WERI-Rb-1 (cell line): ENCODE data around the gene VWA2.

Experiments used
- DNase-seq: peaks from one replicate; pipeline ENCODE4 v3.0.0-alpha.2; 2020
- H3K27ac ChIP-seq: fragments of 250-450 bp; sonication (Bioruptor Pico); 2 replicates; pipeline ENCODE4 v1.5.1; 2020; ENCODE audit warnings: mild to moderate bottlenecking, moderate library complexity
- H3K27me3 ChIP-seq: fragments of 250-450 bp; sonication (Bioruptor Pico); 2 replicates; pipeline ENCODE4 v1.5.1; 2021; ENCODE audit warnings: mild to moderate bottlenecking, low read depth, moderate library complexity; ENCODE audit not compliant: insufficient read depth, severe bottlenecking
- H3K36me3 ChIP-seq: fragments of 250-450 bp; sonication (Bioruptor Pico); 2 replicates; pipeline ENCODE4 v1.5.1; 2020; ENCODE audit warnings: mild to moderate bottlenecking, moderate library complexity
- H3K4me3 ChIP-seq: 2 replicates; pipeline ENCODE4 v1.5.1; 2011; ENCODE audit warnings: low read depth, mild to moderate bottlenecking, control low read depth, low read length
- H3K9me3 ChIP-seq: fragments of 250-450 bp; sonication (Bioruptor Pico); 2 replicates; pipeline ENCODE4 v1.5.1; 2021; ENCODE audit warnings: mild to moderate bottlenecking, moderate library complexity; ENCODE audit not compliant: severe bottlenecking
- TF ChIP-seq, protein P1 (sequence below): IDR thresholded peaks from 2 replicates; pipeline ENCODE4 v1.5.1; 2011; ENCODE audit warnings: low read depth, mild to moderate bottlenecking, control low read depth, inconsistent platforms, low read length

VWA2 gene

DNA sequence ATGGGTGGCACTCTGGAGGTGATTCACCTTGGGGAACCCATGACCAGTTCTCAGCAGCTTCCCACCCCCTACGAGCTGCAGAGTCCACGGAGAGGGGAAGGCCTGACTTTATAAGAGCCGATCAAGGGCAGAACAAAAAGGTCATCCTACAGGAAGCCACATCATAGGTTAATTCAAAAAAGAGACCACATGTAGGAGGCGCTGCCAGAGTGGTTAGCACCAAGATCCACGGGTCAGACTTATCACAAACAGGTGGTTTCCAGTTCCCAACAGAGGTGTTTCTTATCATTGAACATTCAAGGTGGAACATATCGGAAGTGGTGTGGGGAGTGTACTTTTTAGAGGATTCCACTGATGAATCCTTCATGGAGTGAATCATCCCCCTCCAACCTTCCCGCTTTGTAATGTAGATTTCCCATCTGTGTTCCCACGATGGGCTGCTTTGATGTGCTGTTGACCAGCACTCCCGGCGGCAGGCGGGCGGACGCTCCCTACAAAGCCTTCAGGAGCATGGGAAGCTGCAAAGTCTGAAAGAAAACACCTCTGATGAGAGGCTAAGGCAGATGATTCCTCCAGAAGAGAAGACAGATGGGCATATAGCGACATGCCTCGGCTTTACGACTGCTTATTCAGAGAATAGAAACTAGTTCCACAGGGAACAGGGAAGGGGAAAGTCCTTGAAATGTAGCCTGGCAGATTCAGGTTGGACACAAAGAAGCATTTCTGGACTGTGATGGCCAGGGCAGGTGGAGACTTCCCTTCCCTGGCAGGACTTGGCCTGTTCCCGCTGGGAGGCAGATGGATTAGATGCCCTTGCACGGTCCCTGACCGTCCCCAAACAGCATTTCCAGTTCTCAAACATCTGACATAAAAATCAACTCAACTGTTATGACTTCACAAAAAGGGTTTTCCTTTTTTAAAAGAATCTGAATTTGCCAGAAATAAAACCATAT lies 98.7 kb downstream of the VWA2 start:
- Histone ChIP-seq H3K27me3 (no peaks in the 10 kb centered on the region), H3K4me3 (no peak overlapping the region), H3K9me3 (peaks cover 3% of the 10 kb centered on the region), H3K36me3 (no peaks in the 10 kb centered on the region), H3K27ac (no peak overlapping the region)
- no peak for DNase-seq
- TF ChIP-seq, protein P1, sequence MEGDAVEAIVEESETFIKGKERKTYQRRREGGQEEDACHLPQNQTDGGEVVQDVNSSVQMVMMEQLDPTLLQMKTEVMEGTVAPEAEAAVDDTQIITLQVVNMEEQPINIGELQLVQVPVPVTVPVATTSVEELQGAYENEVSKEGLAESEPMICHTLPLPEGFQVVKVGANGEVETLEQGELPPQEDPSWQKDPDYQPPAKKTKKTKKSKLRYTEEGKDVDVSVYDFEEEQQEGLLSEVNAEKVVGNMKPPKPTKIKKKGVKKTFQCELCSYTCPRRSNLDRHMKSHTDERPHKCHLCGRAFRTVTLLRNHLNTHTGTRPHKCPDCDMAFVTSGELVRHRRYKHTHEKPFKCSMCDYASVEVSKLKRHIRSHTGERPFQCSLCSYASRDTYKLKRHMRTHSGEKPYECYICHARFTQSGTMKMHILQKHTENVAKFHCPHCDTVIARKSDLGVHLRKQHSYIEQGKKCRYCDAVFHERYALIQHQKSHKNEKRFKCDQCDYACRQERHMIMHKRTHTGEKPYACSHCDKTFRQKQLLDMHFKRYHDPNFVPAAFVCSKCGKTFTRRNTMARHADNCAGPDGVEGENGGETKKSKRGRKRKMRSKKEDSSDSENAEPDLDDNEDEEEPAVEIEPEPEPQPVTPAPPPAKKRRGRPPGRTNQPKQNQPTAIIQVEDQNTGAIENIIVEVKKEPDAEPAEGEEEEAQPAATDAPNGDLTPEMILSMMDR: no peak

DNA sequence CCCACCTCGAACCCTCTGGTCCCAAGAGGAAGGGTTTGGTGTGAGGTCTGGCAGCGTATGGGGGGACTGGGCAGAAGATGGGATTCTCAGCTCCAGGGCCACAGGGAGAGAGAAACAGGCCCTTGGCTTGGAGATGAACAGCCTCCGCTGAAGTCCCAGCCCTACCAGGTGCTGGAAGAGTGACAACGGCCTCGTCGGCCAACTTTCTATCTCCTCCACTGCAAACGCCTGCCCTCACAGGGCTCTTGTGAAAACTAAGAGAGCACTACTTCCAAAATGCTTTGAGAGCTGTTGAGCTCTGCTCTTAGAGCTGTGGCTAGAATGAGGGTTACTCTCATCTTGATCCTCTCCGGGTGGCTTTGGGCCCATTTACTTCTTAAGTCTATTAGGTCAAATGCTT lies 101.8 kb downstream of the VWA2 start:
- TF ChIP-seq, protein P1: no peak

More for the DNA sequence above, 101.8 kb downstream of the VWA2 start:
- no peaks in the 10 kb centered on the region for H3K27me3 ChIP-seq
- DNase-seq: no peak
- no peaks in the 10 kb centered on the region for H3K36me3 ChIP-seq
- no peak overlapping the region for H3K4me3 ChIP-seq
- H3K9me3 ChIP-seq: peaks cover 3% of the 10 kb centered on the region
- H3K27ac ChIP-seq: no peak overlapping the region
